ENCODE measurements around the gene MINK1. TPM values are rescaled to one million over a fixed set of nuclear protein-coding genes. Genes with fewer than 3 reads are reported as not detected.
"Not testable (repeated sequence)": the region's sequence is repeated elsewhere in the genome, so short reads cannot be mapped to it uniquely, and the experiment has no call there.

Gene MINK1
- total RNA-seq, 1 donor: 38.0 TPM

- DNase-seq (ENCODE audit: low read depth): no peak
- TF ChIP-seq CTCF (IDR thresholded peaks at IDR 0.05; ENCODE audit: insufficient read depth, low read depth, low read length): no peak
- no peak overlapping the region for H3K4me3 ChIP-seq (ENCODE audit: low read depth, low read length)
Measured at GRCh38 chr17:4859816-4860625, 26.9 kb downstream of the MINK1 start.

GRCh38 chr17:4860651-4861050 lies 27.5 kb downstream of the MINK1 start:
- no peak for TF ChIP-seq CTCF (IDR thresholded peaks at IDR 0.05; ENCODE audit: insufficient read depth, low read depth, low read length)

GRCh38 chr17:4861052-4861451 lies 27.9 kb downstream of the MINK1 start:
- H3K4me3 ChIP-seq (ENCODE audit: low read depth, low read length): no peak overlapping the region
- no peak for DNase-seq (ENCODE audit: low read depth)
- no peak for TF ChIP-seq CTCF (IDR thresholded peaks at IDR 0.05; ENCODE audit: insufficient read depth, low read depth, low read length)

More at GRCh38 chr17:4860651-4861050, 27.5 kb downstream of the MINK1 start:
- H3K4me3 ChIP-seq (ENCODE audit: low read depth, low read length): no peak overlapping the region
- DNase-seq (ENCODE audit: low read depth): no peak

- no peak overlapping the region for H3K4me3 ChIP-seq (ENCODE audit: low read depth, low read length)
- no peak for TF ChIP-seq CTCF (IDR thresholded peaks at IDR 0.05; ENCODE audit: insufficient read depth, low read depth, low read length)
- DNase-seq (ENCODE audit: low read depth): no peak
Measured at GRCh38 chr17:4862720-4863119, 29.6 kb downstream of the MINK1 start.

GRCh38 chr17:4863321-4863720 lies 30.2 kb downstream of the MINK1 start:
- no peak for DNase-seq (ENCODE audit: low read depth)
- no peak for TF ChIP-seq CTCF (IDR thresholded peaks at IDR 0.05; ENCODE audit: insufficient read depth, low read depth, low read length)
- no peak overlapping the region for H3K4me3 ChIP-seq (ENCODE audit: low read depth, low read length)

- H3K4me3 ChIP-seq (ENCODE audit: low read depth, low read length); DNase-seq (ENCODE audit: low read depth): not testable (repeated sequence)
Measured at GRCh38 chr17:4867535-4867934, 34.4 kb downstream of the MINK1 start.

- DNase-seq (ENCODE audit: low read depth); H3K4me3 ChIP-seq (ENCODE audit: low read depth, low read length): not testable (repeated sequence)
Measured at GRCh38 chr17:4869058-4869998, 36.2 kb downstream of the MINK1 start.
